ENCODE measurements around the gene ST3GAL2.

The ST3GAL2 gene

GRCh38 chr16:70418993-70419318 lies 19.9 kb downstream of the ST3GAL2 start:
- H3K4me3 ChIP-seq (ENCODE audit: low read length), result no peak overlapping the region
- H3K9ac ChIP-seq (ENCODE audit: low read length), result no peak overlapping the region
- H3K4me1 ChIP-seq (ENCODE audit: low read length), result peaks cover 25% of the 10 kb centered on the region

GRCh38 chr16:70418274-70418992 lies 20.5 kb downstream of the ST3GAL2 start:
- peaks cover 25% of the 10 kb centered on the region for H3K4me1 ChIP-seq (ENCODE audit: low read length)
- TF ChIP-seq EZH2 (optimal IDR thresholded peaks at IDR 0.05; ENCODE audit: low read depth, low read length) (no peak), CTCF (IDR thresholded peaks at IDR 0.05; ENCODE audit: low read length) (no peak), EZH2phosphoT487 (IDR thresholded peaks at IDR 0.05; ENCODE audit: low read length) (no peak)
- H3K4me2 ChIP-seq (ENCODE audit: low read depth, low read length), result no peak overlapping the region
- no peaks in the 10 kb centered on the region for H3K9me3 ChIP-seq (replicated peaks; ENCODE audit: insufficient read depth, low read length)
- H3K27ac ChIP-seq (ENCODE audit: low read length), result peak overlapping the region; percentile 83; the same call in 1 of the 2 replicates
- no peak overlapping the region for H3K9ac ChIP-seq (ENCODE audit: low read length)
- H3K79me2 ChIP-seq (ENCODE audit: low read length), result peaks cover 30% of the 10 kb centered on the region; the same call in 1 of the 2 replicates
- no peaks in the 10 kb centered on the region for H3K27me3 ChIP-seq (replicated peaks; ENCODE audit: insufficient read depth, low read length)
- no peak overlapping the region for H3K4me3 ChIP-seq (ENCODE audit: low read length)
- no peak overlapping the region for H2AFZ ChIP-seq (ENCODE audit: low read length)
- H4K20me1 ChIP-seq (ENCODE audit: insufficient read depth, low read length), result no peaks in the 10 kb centered on the region
- peaks cover 7% of the 10 kb centered on the region; the same call in 1 of the 2 replicates for H3F3A ChIP-seq (ENCODE audit: insufficient read depth, low read length)
- no peak for DNase-seq
- no peaks in the 10 kb centered on the region for H3K9me2 ChIP-seq (replicated peaks; ENCODE audit: insufficient read depth, low read length)
- H3K36me3 ChIP-seq (replicated peaks; ENCODE audit: insufficient read depth, low read length), result no peaks in the 10 kb centered on the region

More at GRCh38 chr16:70418993-70419318, 19.9 kb downstream of the ST3GAL2 start:
- H3K27ac ChIP-seq (ENCODE audit: low read length), result no peak overlapping the region
- no peaks in the 10 kb centered on the region for H3K9me3 ChIP-seq (replicated peaks; ENCODE audit: insufficient read depth, low read length)
- no peaks in the 10 kb centered on the region for H4K20me1 ChIP-seq (ENCODE audit: insufficient read depth, low read length)
- H3F3A ChIP-seq (ENCODE audit: insufficient read depth, low read length), result peaks cover 7% of the 10 kb centered on the region; the same call in 1 of the 2 replicates
- no peaks in the 10 kb centered on the region for H3K9me2 ChIP-seq (replicated peaks; ENCODE audit: insufficient read depth, low read length)
- H3K36me3 ChIP-seq (replicated peaks; ENCODE audit: insufficient read depth, low read length), result no peaks in the 10 kb centered on the region
- no peak for TF ChIP-seq EZH2 (optimal IDR thresholded peaks at IDR 0.05; ENCODE audit: low read depth, low read length)
- no peak for TF ChIP-seq EZH2phosphoT487 (IDR thresholded peaks at IDR 0.05; ENCODE audit: low read length)
- no peak for TF ChIP-seq CTCF (IDR thresholded peaks at IDR 0.05; ENCODE audit: low read length)
- no peak overlapping the region for H3K4me2 ChIP-seq (ENCODE audit: low read depth, low read length)
- no peak for DNase-seq
- no peak overlapping the region for H2AFZ ChIP-seq (ENCODE audit: low read length)
- H3K79me2 ChIP-seq (ENCODE audit: low read length), result peaks cover 30% of the 10 kb centered on the region; the same call in 1 of the 2 replicates
- no peaks in the 10 kb centered on the region for H3K27me3 ChIP-seq (replicated peaks; ENCODE audit: insufficient read depth, low read length)

- Histone ChIP-seq H3K4me3 (ENCODE audit: low read length) (no peak overlapping the region), H3K27ac (ENCODE audit: low read length) (peak overlapping the region; percentile 83), H2AFZ (ENCODE audit: low read length) (no peak overlapping the region), H3K9ac (ENCODE audit: low read length) (peak overlapping the region; percentile 29; the same call in 1 of the 2 replicates), H3K4me2 (ENCODE audit: low read depth, low read length) (0 out of 2 replicates have a peak overlapping the region, but pooled peaks have one; percentile 31), H3K27me3 (replicated peaks; ENCODE audit: insufficient read depth, low read length) (no peaks in the 10 kb centered on the region), H3F3A (ENCODE audit: insufficient read depth, low read length) (peaks cover 7% of the 10 kb centered on the region; the same call in 1 of the 2 replicates), H3K4me1 (ENCODE audit: low read length) (peaks cover 25% of the 10 kb centered on the region), H3K9me3 (replicated peaks; ENCODE audit: insufficient read depth, low read length) (no peaks in the 10 kb centered on the region), H3K36me3 (replicated peaks; ENCODE audit: insufficient read depth, low read length) (no peaks in the 10 kb centered on the region), H4K20me1 (ENCODE audit: insufficient read depth, low read length) (no peaks in the 10 kb centered on the region), H3K79me2 (ENCODE audit: low read length) (peaks cover 30% of the 10 kb centered on the region; the same call in 1 of the 2 replicates), H3K9me2 (replicated peaks; ENCODE audit: insufficient read depth, low read length) (no peaks in the 10 kb centered on the region)
- DNase-seq, result no peak
- TF ChIP-seq EZH2phosphoT487 (IDR thresholded peaks at IDR 0.05; ENCODE audit: low read length) (no peak), CTCF (IDR thresholded peaks at IDR 0.05; ENCODE audit: low read length) (no peak), EZH2 (optimal IDR thresholded peaks at IDR 0.05; ENCODE audit: low read depth, low read length) (no peak)
These were observed 21.2 kb downstream of the ST3GAL2 start for GRCh38 chr16:70417661-70418060.

Data from MM.1S (cell line).